CD4-positive, alpha-beta T cell treated with Interleukin-21 for 1 hour (primary cell): ENCODE measurements around the gene POU6F1.

ENCODE experiments used
- DNase-seq: peaks from one replicate; pipeline ENCODE4 v3.0.0-alpha.2; 2020

The POU6F1 gene

GRCh38 chr12:51195841-51196240 lies 22.0 kb downstream of the POU6F1 start:
- DNase-seq = no peak

GRCh38 chr12:51192284-51192671 lies 25.6 kb downstream of the POU6F1 start:
- DNase-seq = no peak

GRCh38 chr12:51191516-51192283 lies 26.2 kb downstream of the POU6F1 start:
- no peak for DNase-seq

- no peak for DNase-seq
These were observed 27.0 kb downstream of the POU6F1 start for GRCh38 chr12:51190820-51191219.

GRCh38 chr12:51189790-51190355 lies 28.0 kb downstream of the POU6F1 start:
- DNase-seq = no peak

GRCh38 chr12:51188359-51189051 lies 29.4 kb downstream of the POU6F1 start:
- no peak for DNase-seq

- no peak for DNase-seq
These were observed 30.4 kb downstream of the POU6F1 start for GRCh38 chr12:51187370-51187987.

GRCh38 chr12:51186465-51187085 lies 31.3 kb downstream of the POU6F1 start:
- no peak for DNase-seq

GRCh38 chr12:51185171-51185717 lies 32.6 kb downstream of the POU6F1 start:
- no peak for DNase-seq

- DNase-seq = no peak
These were observed 34.0 kb downstream of the POU6F1 start for GRCh38 chr12:51183816-51184215.

- DNase-seq = no peak
These were observed 34.5 kb downstream of the POU6F1 start for GRCh38 chr12:51183349-51183748.

GRCh38 chr12:51181558-51181957 lies 36.3 kb downstream of the POU6F1 start:
- DNase-seq = no peak

- DNase-seq = no peak
These were observed 40.0 kb downstream of the POU6F1 start for GRCh38 chr12:51177897-51178296.

- no peak for DNase-seq
These were observed 43.4 kb downstream of the POU6F1 start for GRCh38 chr12:51174501-51174900.

GRCh38 chr12:51172515-51173431 lies 45.1 kb downstream of the POU6F1 start, which contains the start of gene TFCP2:
TSS of gene TFCP2 (minus strand) at chr12:51173135. CDS start at chr12:51172422, 713 bp downstream.
- DNase-seq = peak; percentile 95

- DNase-seq = no peak
These were observed 45.9 kb downstream of the POU6F1 start for GRCh38 chr12:51171884-51172514.

GRCh38 chr12:51163795-51164194 lies 54.1 kb downstream of the POU6F1 start:
- DNase-seq = no peak

GRCh38 chr12:51162217-51162616 lies 55.6 kb downstream of the POU6F1 start:
- DNase-seq = no peak

- no peak for DNase-seq
These were observed 56.9 kb downstream of the POU6F1 start for GRCh38 chr12:51160814-51161459.

- DNase-seq = no peak
These were observed 61.6 kb downstream of the POU6F1 start for GRCh38 chr12:51156245-51156765.
